WI38 (cell line): Measurements from ENCODE around the gene AKT2.

Source experiments
- H3K4me3 ChIP-seq: 2 replicates; pipeline ENCODE4 v1.5.1; 2011; ENCODE audit warnings: low read depth, mild to moderate bottlenecking, control low read depth, low read length
- TF ChIP-seq, protein P1 (sequence below): IDR thresholded peaks from 2 replicates; pipeline ENCODE4 v1.5.1; 2012; ENCODE audit warnings: low read depth, mild to moderate bottlenecking, control low read depth, low read length

The AKT2 gene

DNA sequence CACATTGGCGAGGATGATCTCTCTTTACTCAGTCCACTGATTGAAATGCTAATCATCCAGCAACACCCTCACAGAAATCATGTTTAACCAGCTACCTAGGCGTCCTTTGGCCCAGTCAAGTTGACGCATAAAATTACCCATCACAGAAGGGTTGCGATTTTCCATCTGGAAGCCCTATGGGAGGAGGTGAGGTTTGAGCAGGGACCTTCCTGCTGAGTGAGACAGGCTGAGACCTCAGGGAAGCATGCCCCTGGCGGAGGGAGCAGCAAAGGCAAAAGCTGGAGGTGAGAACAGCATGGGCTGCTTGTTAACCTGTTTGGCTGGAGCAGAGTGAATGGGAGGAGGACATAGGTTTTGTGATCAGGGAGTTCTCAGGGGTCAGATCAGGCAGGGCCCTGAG lies 74.3 kb downstream of the AKT2 start:
- H3K4me3 ChIP-seq, result no peak overlapping the region
- TF ChIP-seq, protein P1, sequence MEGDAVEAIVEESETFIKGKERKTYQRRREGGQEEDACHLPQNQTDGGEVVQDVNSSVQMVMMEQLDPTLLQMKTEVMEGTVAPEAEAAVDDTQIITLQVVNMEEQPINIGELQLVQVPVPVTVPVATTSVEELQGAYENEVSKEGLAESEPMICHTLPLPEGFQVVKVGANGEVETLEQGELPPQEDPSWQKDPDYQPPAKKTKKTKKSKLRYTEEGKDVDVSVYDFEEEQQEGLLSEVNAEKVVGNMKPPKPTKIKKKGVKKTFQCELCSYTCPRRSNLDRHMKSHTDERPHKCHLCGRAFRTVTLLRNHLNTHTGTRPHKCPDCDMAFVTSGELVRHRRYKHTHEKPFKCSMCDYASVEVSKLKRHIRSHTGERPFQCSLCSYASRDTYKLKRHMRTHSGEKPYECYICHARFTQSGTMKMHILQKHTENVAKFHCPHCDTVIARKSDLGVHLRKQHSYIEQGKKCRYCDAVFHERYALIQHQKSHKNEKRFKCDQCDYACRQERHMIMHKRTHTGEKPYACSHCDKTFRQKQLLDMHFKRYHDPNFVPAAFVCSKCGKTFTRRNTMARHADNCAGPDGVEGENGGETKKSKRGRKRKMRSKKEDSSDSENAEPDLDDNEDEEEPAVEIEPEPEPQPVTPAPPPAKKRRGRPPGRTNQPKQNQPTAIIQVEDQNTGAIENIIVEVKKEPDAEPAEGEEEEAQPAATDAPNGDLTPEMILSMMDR, result no peak

DNA sequence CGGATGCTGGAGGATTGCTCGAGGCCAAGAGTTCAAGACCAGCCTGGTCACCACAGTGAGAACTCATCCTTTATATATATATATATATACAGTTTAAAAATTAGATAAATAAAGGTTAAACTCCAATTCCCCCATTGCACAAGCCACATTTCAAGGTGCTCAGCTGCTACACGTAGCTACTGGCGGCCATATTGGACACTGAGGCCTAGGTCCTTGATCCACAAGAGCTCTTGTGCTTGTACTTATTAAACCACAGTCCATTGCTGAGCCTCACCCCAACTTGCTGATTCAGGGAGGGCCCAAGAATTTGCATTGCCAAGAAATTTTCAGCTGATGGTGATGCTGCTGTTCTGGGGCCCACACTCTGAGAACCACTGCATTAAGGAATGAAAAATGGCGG lies 76.5 kb downstream of the AKT2 start:
- TF ChIP-seq, protein P1, result no peak
- no peak overlapping the region for H3K4me3 ChIP-seq

DNA sequence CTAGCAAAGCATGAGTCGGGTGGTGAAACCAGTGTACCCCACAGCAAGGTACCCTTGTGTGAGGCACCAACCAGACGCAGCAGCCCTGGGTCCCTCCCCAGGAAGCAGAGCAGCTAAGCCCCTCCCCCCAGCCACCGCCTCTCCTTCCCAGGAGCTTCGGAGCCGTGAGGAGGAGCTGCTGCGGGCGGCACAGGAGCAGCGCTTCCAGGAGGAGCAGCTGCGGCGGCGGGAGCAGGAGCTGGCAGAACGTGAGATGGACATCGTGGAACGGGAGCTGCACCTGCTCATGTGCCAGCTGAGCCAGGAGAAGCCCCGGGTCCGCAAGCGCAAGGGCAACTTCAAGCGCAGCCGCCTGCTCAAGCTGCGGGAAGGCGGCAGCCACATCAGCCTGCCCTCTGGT lies 79.4 kb downstream of the AKT2 start:
- TF ChIP-seq, protein P1, result no peak
- H3K4me3 ChIP-seq, result no peak overlapping the region

DNA sequence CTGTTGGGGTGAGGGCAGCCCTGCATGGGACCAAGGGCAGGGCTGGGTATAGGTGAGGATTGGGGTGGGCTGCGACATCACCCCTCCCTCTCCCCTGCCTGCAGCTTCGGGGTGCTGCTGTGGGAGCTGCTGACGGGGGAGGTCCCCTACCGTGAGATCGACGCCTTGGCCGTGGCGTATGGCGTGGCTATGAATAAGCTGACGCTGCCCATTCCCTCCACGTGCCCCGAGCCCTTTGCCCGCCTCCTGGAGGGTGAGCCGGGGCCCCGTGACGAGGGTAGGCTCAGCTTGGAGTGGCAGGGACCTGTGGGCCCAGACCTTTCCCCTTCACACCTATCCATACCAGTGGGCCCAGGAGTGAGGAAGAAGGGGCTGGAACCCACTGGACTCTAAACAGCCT lies 80.8 kb downstream of the AKT2 start:
- TF ChIP-seq, protein P1, result no peak

DNA sequence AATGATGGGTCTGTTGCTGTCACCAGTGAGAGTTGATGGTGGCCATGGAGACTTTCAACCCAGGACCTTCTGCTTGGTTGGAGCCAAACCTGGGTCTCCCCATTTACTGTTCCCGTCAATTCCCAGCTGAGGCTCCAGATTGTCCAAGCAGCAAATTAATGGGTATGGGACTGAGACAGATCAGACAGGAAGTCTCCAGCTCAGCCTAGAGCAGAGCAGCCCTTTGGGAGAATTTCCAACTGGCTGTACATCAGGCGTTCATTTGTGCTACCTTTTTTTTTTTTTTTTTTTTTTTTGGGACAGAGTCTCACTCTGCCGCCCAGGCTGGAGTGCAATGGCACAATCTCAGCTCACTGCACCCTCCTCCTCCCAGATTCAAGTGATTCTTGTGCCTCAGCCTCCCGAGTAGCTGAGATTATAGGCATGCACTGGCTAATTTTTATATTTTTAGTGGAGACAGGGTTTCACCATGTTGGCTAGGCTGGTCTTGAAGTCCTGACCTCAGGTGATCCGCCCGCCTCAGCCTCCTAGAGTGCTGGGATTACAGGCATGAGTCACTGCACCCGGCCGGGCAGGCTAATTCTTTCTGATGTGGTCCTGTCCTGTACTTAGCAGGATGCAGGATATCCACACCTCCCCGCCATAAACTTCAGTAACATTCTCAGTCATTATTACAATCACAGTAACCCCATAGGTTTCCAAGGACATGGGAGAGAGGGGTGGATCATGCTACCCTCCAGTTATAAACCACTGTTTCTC lies 84.6 kb downstream of the AKT2 start:
- no peak overlapping the region for H3K4me3 ChIP-seq
- TF ChIP-seq, protein P1, result no peak

More for the DNA sequence above, 80.8 kb downstream of the AKT2 start:
- no peak overlapping the region for H3K4me3 ChIP-seq

DNA sequence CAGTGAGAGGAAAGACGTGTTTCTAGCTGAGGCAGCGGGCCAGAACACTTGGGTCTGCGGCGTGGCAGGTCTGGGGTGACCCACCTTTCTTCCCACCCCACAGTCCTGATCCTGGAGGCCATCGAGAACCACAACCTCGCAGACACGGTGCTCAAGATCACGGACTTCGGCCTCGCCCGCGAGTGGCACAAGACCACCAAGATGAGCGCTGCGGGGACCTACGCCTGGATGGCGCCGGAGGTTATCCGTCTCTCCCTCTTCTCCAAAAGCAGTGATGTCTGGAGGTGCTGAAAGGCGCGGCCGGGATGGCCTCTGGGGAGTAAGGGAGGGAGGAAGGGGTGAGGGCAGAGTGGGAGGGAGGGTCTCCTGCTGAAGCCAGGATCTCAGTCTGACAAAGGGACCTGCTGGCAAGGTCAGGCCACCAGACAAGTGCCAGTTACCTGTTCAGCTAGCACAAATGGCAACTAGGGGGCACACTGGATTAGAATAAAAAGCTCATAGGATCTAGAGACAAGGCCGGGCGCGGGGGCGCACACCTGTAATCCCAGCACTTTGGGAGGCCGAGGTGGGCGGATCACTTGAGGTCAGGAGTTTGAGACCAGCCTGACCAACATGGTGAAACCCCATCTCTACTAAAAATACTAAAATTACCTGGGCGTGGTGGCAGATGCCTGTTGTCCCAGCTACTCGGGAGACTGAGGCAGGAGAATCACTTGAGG lies 86.7 kb downstream of the AKT2 start:
- TF ChIP-seq, protein P1, result no peak
- H3K4me3 ChIP-seq, result no peak overlapping the region

DNA sequence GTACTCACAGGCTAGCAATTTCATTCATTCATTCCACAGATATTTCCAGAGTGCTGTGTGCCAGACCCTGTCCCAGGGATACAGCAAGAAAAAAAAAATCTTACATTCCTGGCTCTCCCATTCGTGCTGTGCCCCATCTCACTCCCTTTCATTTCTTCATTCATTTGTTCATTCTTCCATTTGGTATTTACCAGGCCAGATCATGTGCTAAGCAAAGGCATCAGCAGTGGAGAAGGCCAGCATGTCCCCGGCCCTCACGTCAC lies 91.6 kb downstream of the AKT2 start:
- TF ChIP-seq, protein P1, result no peak
- H3K4me3 ChIP-seq, result no peak overlapping the region
